GM23248 (cell line): ENCODE results near the gene CLEC4G.

Experiments used
- EZH2 ChIP-seq: fragments of 200-600 bp; sonication (generic); IDR thresholded peaks from 2 replicates; pipeline ENCODE4 v1.6.1; 2018; ENCODE audit warnings: antibody characterized with exemption, mild to moderate bottlenecking; ENCODE audit not compliant: insufficient read depth, poor library complexity, severe bottlenecking
- EZH2phosphoT487 ChIP-seq: fragments of 200-600 bp; sonication (generic); IDR thresholded peaks from 2 replicates; pipeline ENCODE4 v1.6.1; 2018; ENCODE audit warnings: antibody characterized with exemption, moderate library complexity, mild to moderate bottlenecking, low read depth; ENCODE audit not compliant: insufficient read depth

DNA sequence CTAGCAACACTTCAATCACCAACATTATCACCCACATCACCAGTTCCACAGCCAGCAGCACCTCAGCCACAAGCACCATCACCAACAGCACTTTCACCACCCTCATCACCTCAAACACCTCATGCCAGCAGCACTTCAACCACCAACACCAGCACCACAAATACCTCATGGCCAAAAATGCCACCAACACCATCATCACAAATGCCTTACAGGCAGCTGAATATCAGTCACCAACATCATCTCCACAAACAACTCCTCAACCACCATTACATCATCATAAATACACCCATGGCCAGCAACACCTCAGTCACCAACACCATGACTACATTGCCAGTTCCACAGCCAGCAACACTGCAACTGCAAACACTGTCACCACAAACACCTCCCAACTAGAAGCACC is 40.4 kb downstream of the CLEC4G start:
- TF ChIP-seq EZH2 (no peak), EZH2phosphoT487 (no peak)
